Measurements from ENCODE around the gene NUMA1.

Gene NUMA1

DNA sequence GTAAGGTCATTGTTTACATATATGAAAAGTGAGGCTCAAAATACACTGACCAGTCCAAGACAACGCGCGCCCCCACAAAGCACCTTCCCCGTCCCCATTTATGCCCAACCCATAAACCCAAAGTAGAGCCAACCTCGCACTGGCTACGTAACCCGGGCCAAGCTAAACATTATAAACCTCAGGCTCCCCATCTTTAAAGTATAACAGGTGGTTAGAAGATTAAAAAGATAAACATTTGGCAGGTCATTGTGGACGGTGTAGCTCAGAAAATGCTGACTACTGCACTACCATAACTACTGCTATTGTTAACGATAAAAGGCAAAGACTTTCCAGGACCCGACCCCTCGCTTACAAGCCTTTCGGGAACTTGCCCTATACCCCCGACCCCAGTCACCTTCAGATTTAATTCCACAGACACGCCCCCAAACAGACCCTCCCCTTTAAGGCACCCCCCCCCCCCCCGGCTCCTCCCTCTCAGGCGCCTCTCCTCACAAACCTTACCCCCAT, 470 bp downstream of the NUMA1 start:
- TF ChIP-seq, protein P1, sequence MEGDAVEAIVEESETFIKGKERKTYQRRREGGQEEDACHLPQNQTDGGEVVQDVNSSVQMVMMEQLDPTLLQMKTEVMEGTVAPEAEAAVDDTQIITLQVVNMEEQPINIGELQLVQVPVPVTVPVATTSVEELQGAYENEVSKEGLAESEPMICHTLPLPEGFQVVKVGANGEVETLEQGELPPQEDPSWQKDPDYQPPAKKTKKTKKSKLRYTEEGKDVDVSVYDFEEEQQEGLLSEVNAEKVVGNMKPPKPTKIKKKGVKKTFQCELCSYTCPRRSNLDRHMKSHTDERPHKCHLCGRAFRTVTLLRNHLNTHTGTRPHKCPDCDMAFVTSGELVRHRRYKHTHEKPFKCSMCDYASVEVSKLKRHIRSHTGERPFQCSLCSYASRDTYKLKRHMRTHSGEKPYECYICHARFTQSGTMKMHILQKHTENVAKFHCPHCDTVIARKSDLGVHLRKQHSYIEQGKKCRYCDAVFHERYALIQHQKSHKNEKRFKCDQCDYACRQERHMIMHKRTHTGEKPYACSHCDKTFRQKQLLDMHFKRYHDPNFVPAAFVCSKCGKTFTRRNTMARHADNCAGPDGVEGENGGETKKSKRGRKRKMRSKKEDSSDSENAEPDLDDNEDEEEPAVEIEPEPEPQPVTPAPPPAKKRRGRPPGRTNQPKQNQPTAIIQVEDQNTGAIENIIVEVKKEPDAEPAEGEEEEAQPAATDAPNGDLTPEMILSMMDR (IDR thresholded peaks at IDR 0.05; ENCODE audit: low read depth, low read length, poor library complexity, severe bottlenecking), result no peak
- no peak for TF ChIP-seq EZH2phosphoT487 (IDR thresholded peaks at IDR 0.05; ENCODE audit: borderline replicate concordance, low read length)
- H3K9me2 ChIP-seq (replicated peaks; ENCODE audit: control insufficient read depth, low read length), result no peaks in the 10 kb centered on the region
- 0 out of 2 replicates have a peak, but pooled peaks cover 8% of the 10 kb centered on the region for H4K20me1 ChIP-seq (ENCODE audit: control insufficient read depth, insufficient read depth, low read depth, low read length)
- H3K4me3 ChIP-seq (ENCODE audit: low read length), result peak overlapping the region; percentile 92
- H3K36me3 ChIP-seq (ENCODE audit: control insufficient read depth, low read length), result peaks cover 20% of the 10 kb centered on the region
- no peaks in the 10 kb centered on the region for H3K27me3 ChIP-seq (ENCODE audit: control insufficient read depth, low read length)
- peaks cover 46% of the 10 kb centered on the region for H3K4me1 ChIP-seq (ENCODE audit: control insufficient read depth, low read length)
- H3K4me2 ChIP-seq (ENCODE audit: low read length), result peak overlapping the region; percentile 73
- peak overlapping the region; percentile 53 for H3K27ac ChIP-seq (ENCODE audit: low read depth, low read length)
- no peaks in the 10 kb centered on the region for H3K9me3 ChIP-seq (ENCODE audit: control insufficient read depth, insufficient read depth, low read length)
- H3K79me2 ChIP-seq (ENCODE audit: control insufficient read depth, low read length), result peaks cover 53% of the 10 kb centered on the region
- H3F3A ChIP-seq (ENCODE audit: control insufficient read depth, insufficient read depth), result peaks cover 4% of the 10 kb centered on the region; the same call in 1 of the 2 replicates

GRCh38 chr11:72078477-72078876, 1.9 kb downstream of the NUMA1 start:
- H3K4me2 ChIP-seq (ENCODE audit: low read length), result peak overlapping the region; percentile 73
- H3K79me2 ChIP-seq (ENCODE audit: control insufficient read depth, low read length), result peaks cover 65% of the 10 kb centered on the region
- peak overlapping the region; percentile 92 for H3K4me3 ChIP-seq (ENCODE audit: low read length)
- H3K9me3 ChIP-seq (ENCODE audit: control insufficient read depth, insufficient read depth, low read length), result no peaks in the 10 kb centered on the region
- no peaks in the 10 kb centered on the region for H3K27me3 ChIP-seq (ENCODE audit: control insufficient read depth, low read length)
- H3K4me1 ChIP-seq (ENCODE audit: control insufficient read depth, low read length), result peaks cover 46% of the 10 kb centered on the region
- H3K27ac ChIP-seq (ENCODE audit: low read depth, low read length), result no peak overlapping the region
- peaks cover 4% of the 10 kb centered on the region; the same call in 1 of the 2 replicates for H3F3A ChIP-seq (ENCODE audit: control insufficient read depth, insufficient read depth)
- H3K9me2 ChIP-seq (replicated peaks; ENCODE audit: control insufficient read depth, low read length), result no peaks in the 10 kb centered on the region
- peaks cover 21% of the 10 kb centered on the region for H3K36me3 ChIP-seq (ENCODE audit: control insufficient read depth, low read length)
- TF ChIP-seq, protein P1 (IDR thresholded peaks at IDR 0.05; ENCODE audit: low read depth, low read length, poor library complexity, severe bottlenecking), result no peak
- TF ChIP-seq EZH2phosphoT487 (IDR thresholded peaks at IDR 0.05; ENCODE audit: borderline replicate concordance, low read length), result no peak
- H4K20me1 ChIP-seq (ENCODE audit: control insufficient read depth, insufficient read depth, low read depth, low read length), result 0 out of 2 replicates have a peak, but pooled peaks cover 8% of the 10 kb centered on the region

DNA sequence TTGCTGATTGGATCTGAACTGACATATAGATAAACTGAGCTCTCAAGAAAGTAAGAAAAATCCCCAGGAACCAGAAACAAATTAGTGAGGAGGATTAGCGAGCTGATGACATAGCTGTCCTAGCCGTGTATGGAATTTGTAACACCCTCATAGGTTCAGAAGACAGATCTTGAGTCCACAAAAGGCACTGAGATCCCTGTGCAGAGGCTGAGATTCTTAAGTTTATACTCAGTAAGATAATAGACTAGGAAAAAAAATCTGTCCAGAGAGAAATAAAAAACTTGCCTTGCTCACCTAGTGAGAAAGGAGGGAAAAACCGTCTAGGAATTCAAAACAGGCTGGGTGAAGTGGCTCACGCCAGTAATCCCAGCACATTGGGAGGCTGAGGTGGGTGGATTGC, 4.6 kb downstream of the NUMA1 start:
- Histone ChIP-seq H3K4me1 (ENCODE audit: control insufficient read depth, low read length) (peaks cover 39% of the 10 kb centered on the region), H3K79me2 (ENCODE audit: control insufficient read depth, low read length) (peaks cover 93% of the 10 kb centered on the region), H3K27me3 (ENCODE audit: control insufficient read depth, low read length) (no peaks in the 10 kb centered on the region), H3K36me3 (ENCODE audit: control insufficient read depth, low read length) (peaks cover 31% of the 10 kb centered on the region), H3K27ac (ENCODE audit: low read depth, low read length) (no peak overlapping the region), H3K9me2 (replicated peaks; ENCODE audit: control insufficient read depth, low read length) (no peaks in the 10 kb centered on the region), H4K20me1 (ENCODE audit: control insufficient read depth, insufficient read depth, low read depth, low read length) (peaks cover 16% of the 10 kb centered on the region; the same call in 1 of the 2 replicates), H3F3A (ENCODE audit: control insufficient read depth, insufficient read depth) (no peaks in the 10 kb centered on the region), H3K4me3 (ENCODE audit: low read length) (no peak overlapping the region), H3K4me2 (ENCODE audit: low read length) (no peak overlapping the region), H3K9me3 (ENCODE audit: control insufficient read depth, insufficient read depth, low read length) (no peaks in the 10 kb centered on the region)
- TF ChIP-seq, protein P1 (IDR thresholded peaks at IDR 0.05; ENCODE audit: low read depth, low read length, poor library complexity, severe bottlenecking), result no peak
- TF ChIP-seq EZH2phosphoT487 (IDR thresholded peaks at IDR 0.05; ENCODE audit: borderline replicate concordance, low read length), result no peak

Data from DOHH2 (cell line).